A549 (cell line): ENCODE results near the gene TRABD2B. TPM values are rescaled to one million over a fixed set of nuclear protein-coding genes. Genes with fewer than 3 reads are reported as not detected.

Experiments
- ATAC-seq, 2 experiments: fragments of 200-7000 bp in 1 of 2; fragments of >200 bp in 1 of 2; cut with Nextera tagmentation in 1 of 2; cut with Tn5 transposase in 1 of 2; 3 replicates each; pipeline versions ENCODE4 v1.8.0 to v1.9.1; 2018 to 2020; ENCODE audit warnings: mild to moderate bottlenecking in 1 of 2, moderate library complexity in 1 of 2
- CTCF ChIA-PET: fragments of 300-600 bp; sonication (Branson Sonifier 250); formaldehyde crosslinking; extraction: SDS; loops from one replicate; lab custom pipeline; 2021; ENCODE audit warnings: antibody characterized with exemption, inconsistent platforms; lab: Yijun Ruan, JAX
- POLR2A ChIA-PET: fragments of 350-600 bp; formaldehyde crosslinking; extraction: SDS; loops from one replicate; lab custom pipeline; 2021; ENCODE audit warnings: antibody characterized with exemption, inconsistent platforms; lab: Yijun Ruan, JAX
- DNase-seq, 2 experiments: peaks; one replicate each; pipeline versions ENCODE4 v3.0.0 to v3.0.0-alpha.2; 2011 to 2016; ENCODE audit warnings: low read depth in 1 of 2, low spot score in 1 of 2
- FAIRE-seq: peaks from 2 replicates; lab custom pipeline; 2011; peaks lifted over from hg19 to GRCh38; lab: Jason Lieb, UNC
- H3K27ac ChIP-seq, 2 experiments: fragments of >200 bp; sonication (Bioruptor Twin); formaldehyde crosslinking; 3 replicates each; pipeline ENCODE4 v1.5.1; 2016 to 2017
- H3K4me1 ChIP-seq: fragments of >200 bp; sonication (Bioruptor Twin); formaldehyde crosslinking; 3 replicates; pipeline ENCODE4 v1.6.1; 2016
- H3K4me2 ChIP-seq: fragments of >200 bp; sonication (Bioruptor Twin); formaldehyde crosslinking; 3 replicates; pipeline ENCODE4 v1.6.1; 2016
- H3K4me3 ChIP-seq: fragments of >200 bp; sonication (Bioruptor Twin); formaldehyde crosslinking; 3 replicates; pipeline ENCODE4 v1.5.1; 2016
- H3K9me3 ChIP-seq: fragments of >200 bp; sonication (Bioruptor Twin); formaldehyde crosslinking; 3 replicates; pipeline ENCODE4 v1.6.1; 2016
- CBX2 ChIP-seq: fragments of 200-600 bp; sonication (generic); IDR thresholded peaks from 2 replicates; pipeline ENCODE4 v1.6.1; 2016; ENCODE audit warnings: low read depth, mild to moderate bottlenecking, borderline replicate concordance
- CBX8 ChIP-seq: fragments of 200-600 bp; sonication (generic); IDR thresholded peaks from 2 replicates; pipeline ENCODE4 v1.6.1; 2016
- CHD2 ChIP-seq: fragments of 150-350 bp; IDR thresholded peaks from 2 replicates; pipeline ENCODE4 v1.6.1; 2014; ENCODE audit warnings: low read length; ENCODE audit not compliant: partially characterized antibody
- CHD4 ChIP-seq: fragments of 200-600 bp; sonication (generic); IDR thresholded peaks from 2 replicates; pipeline ENCODE4 v1.6.1; 2016; ENCODE audit warnings: antibody characterized with exemption, mild to moderate bottlenecking, borderline replicate concordance
- EHF ChIP-seq: fragments of 250-450 bp; sonication (Bioruptor Pico); IDR thresholded peaks from 2 replicates; pipeline ENCODE4 v1.5.0; 2020; ENCODE audit warnings: mild to moderate bottlenecking
- EP300 ChIP-seq, 2 experiments: fragments of >200 bp; sonication (Bioruptor Twin); formaldehyde crosslinking; IDR thresholded peaks; 2 replicates in 1 of 2; 3 replicates in 1 of 2; pipeline ENCODE4 v1.6.1; 2016 to 2017
- ESRRA ChIP-seq: fragments of 150-350 bp; IDR thresholded peaks from 2 replicates; pipeline ENCODE4 v1.6.1; 2014; ENCODE audit warnings: mild to moderate bottlenecking, low read length, borderline replicate concordance
- FOSL2 ChIP-seq, 2 experiments: fragments of 450-650 bp in 1 of 2; fragments of >200 bp in 1 of 2; sonication (Bioruptor Twin) in 1 of 2; formaldehyde crosslinking; IDR thresholded peaks; 2 replicates each; pipeline versions ENCODE4 v1.5.0 to v1.6.1; 2016 to 2020; ENCODE audit warnings: mild to moderate bottlenecking in 1 of 2, moderate library complexity in 1 of 2
- FOXS1 ChIP-seq: fragments of 250-450 bp; sonication (Bioruptor Pico); IDR thresholded peaks from 2 replicates; pipeline ENCODE4 v1.5.0; 2020; ENCODE audit warnings: mild to moderate bottlenecking, moderate library complexity
- HEYL ChIP-seq: fragments of 250-450 bp; sonication (Bioruptor Pico); IDR thresholded peaks from 2 replicates; pipeline ENCODE4 v1.8.0; 2021; ENCODE audit warnings: mild to moderate bottlenecking, moderate library complexity
- HOXB13 ChIP-seq: fragments of 250-450 bp; sonication (Bioruptor Pico); IDR thresholded peaks from 2 replicates; pipeline ENCODE4 v1.5.0; 2020; ENCODE audit warnings: low read depth, mild to moderate bottlenecking, moderate library complexity
- KDM1A ChIP-seq: fragments of 200-600 bp; sonication (generic); IDR thresholded peaks from 2 replicates; pipeline ENCODE4 v1.6.1; 2016; ENCODE audit warnings: low read depth, mild to moderate bottlenecking
- MAFK ChIP-seq: fragments of 450-650 bp; IDR thresholded peaks from 2 replicates; pipeline ENCODE4 v1.6.1; 2014; ENCODE audit not compliant: partially characterized antibody
- NPAS2 ChIP-seq: fragments of 250-450 bp; sonication (Bioruptor Pico); IDR thresholded peaks from 2 replicates; pipeline ENCODE4 v1.8.0; 2022; ENCODE audit warnings: mild to moderate bottlenecking, moderate library complexity, borderline replicate concordance
- NR3C1 ChIP-seq: fragments of >200 bp; sonication (Bioruptor Twin); formaldehyde crosslinking; IDR thresholded peaks from 3 replicates; pipeline ENCODE4 v1.6.1; 2017
- POLR2A ChIP-seq: IDR thresholded peaks from 2 replicates; pipeline ENCODE4 v1.6.1; 2012; ENCODE audit warnings: mild to moderate bottlenecking, low read length
- POLR2AphosphoS2 ChIP-seq: conservative IDR thresholded peaks from 2 replicates; pipeline ENCODE4 v1.6.1; 2012; ENCODE audit warnings: low read length, improper control_type of control experiment, inconsistent platforms
- RAD21 ChIP-seq, 2 experiments: fragments of >200 bp in 1 of 2; sonication (Bioruptor Twin) in 1 of 2; formaldehyde crosslinking in 1 of 2; IDR thresholded peaks in 1 of 2; conservative IDR thresholded peaks in 1 of 2; 2 replicates in 1 of 2; 3 replicates in 1 of 2; pipeline ENCODE4 v1.6.1; 2012 to 2018; ENCODE audit warnings: inconsistent platforms in 1 of 2
- RFX5 ChIP-seq: fragments of 450-650 bp; IDR thresholded peaks from 2 replicates; pipeline ENCODE4 v1.7.1; 2014; ENCODE audit warnings: antibody characterized with exemption, mild to moderate bottlenecking, moderate library complexity
- RNF2 ChIP-seq: fragments of 200-600 bp; sonication (generic); IDR thresholded peaks from 2 replicates; pipeline ENCODE4 v1.6.1; 2016; ENCODE audit warnings: low read depth, mild to moderate bottlenecking, antibody characterized with exemption, moderate library complexity, borderline replicate concordance
- SREBF2 ChIP-seq: fragments of 450-650 bp; IDR thresholded peaks from 2 replicates; pipeline ENCODE4 v1.6.1; 2014; ENCODE audit warnings: mild to moderate bottlenecking, moderate library complexity
- whole genome bisulfite sequencing: methylation state at CpG from one replicate; pipeline ENCODE4 v1.1.6; 2017; ENCODE audit errors: missing lambda C conversion rate; 5-methylcytosine and 5-hydroxymethylcytosine counted together
- polyA plus RNA-seq, 4 experiments: library from polyadenylated mRNA; depleted of rRNA in 3 of 4; stranded (reverse); fragments of >200 nt; fragmentation: RNase III in 1 of 4; extraction: RNeasy Plus Mini Kit Qiagen cat#74134 plus additional on column Dnase treatment in 1 of 4; gene quantifications; 2 replicates in 3 of 4; 3 replicates in 1 of 4; pipeline ENCODE4 v1.2.3, GENCODE V29; 2011 to 2017
- TF ChIP-seq, protein P1 (sequence below): fragments of 250-450 bp; sonication (Bioruptor Pico); IDR thresholded peaks from 2 replicates; pipeline ENCODE4 v1.5.0; 2020; ENCODE audit warnings: low read depth, mild to moderate bottlenecking, moderate library complexity
- TF ChIP-seq, protein P2 (sequence below): IDR thresholded peaks from 2 replicates; pipeline ENCODE4 v1.6.1; 2012; ENCODE audit warnings: low read depth, borderline replicate concordance
- TF ChIP-seq, protein P3 (sequence below): fragments of 150-350 bp; IDR thresholded peaks from 2 replicates; pipeline ENCODE4 v1.6.1; 2014; ENCODE audit warnings: low read depth, mild to moderate bottlenecking, low read length
- TF ChIP-seq, protein P4 (sequence below): fragments of >200 bp; sonication (Bioruptor Twin); formaldehyde crosslinking; IDR thresholded peaks from 3 replicates; pipeline ENCODE4 v1.5.1; 2016
- TF ChIP-seq, protein P5 (sequence below): fragments of 200-600 bp; sonication (generic); IDR thresholded peaks from 2 replicates; pipeline ENCODE4 v1.6.1; 2016; ENCODE audit warnings: antibody characterized with exemption, mild to moderate bottlenecking, moderate library complexity

The TRABD2B gene
- polyA plus RNA-seq, 2 of the 4 experiments (the other 2 are of a cell fraction), result 0.04 to 0.21 TPM

DNA sequence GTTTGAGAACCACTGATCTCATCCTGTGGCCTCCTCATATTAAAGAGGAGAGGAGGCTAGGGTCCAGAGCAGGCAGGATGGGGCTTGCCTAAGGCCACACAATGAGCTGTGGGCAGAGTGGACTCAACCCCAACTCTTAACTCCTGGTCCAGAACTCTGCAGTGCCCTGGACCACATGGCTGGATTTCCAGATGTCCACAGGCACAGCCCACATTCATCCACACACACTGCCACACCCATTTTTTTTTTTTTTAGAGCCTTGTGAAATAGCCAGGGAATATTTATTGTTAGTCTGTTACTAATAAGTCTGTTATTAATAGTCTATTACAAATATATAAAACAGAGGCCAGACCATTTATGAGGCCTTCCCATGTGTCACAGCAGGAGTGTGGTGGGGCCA lies 192.2 kb downstream of the TRABD2B start:
- TF ChIP-seq POLR2AphosphoS2 (no peak), CHD4 (no peak), RAD21 (conservative IDR thresholded peaks at IDR 0.05 in 1 of 2, IDR thresholded peaks at IDR 0.05 in 1 of 2) (no peak), MAFK (no peak), KDM1A (no peak)
- TF ChIP-seq, protein P1, sequence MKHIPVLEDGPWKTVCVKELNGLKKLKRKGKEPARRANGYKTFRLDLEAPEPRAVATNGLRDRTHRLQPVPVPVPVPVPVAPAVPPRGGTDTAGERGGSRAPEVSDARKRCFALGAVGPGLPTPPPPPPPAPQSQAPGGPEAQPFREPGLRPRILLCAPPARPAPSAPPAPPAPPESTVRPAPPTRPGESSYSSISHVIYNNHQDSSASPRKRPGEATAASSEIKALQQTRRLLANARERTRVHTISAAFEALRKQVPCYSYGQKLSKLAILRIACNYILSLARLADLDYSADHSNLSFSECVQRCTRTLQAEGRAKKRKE (CRISPR knock-in tag), result no peak
- TF ChIP-seq, protein P2, sequence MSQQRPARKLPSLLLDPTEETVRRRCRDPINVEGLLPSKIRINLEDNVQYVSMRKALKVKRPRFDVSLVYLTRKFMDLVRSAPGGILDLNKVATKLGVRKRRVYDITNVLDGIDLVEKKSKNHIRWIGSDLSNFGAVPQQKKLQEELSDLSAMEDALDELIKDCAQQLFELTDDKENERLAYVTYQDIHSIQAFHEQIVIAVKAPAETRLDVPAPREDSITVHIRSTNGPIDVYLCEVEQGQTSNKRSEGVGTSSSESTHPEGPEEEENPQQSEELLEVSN, result no peak
- ATAC-seq, result no peak
- no peaks in the 10 kb centered on the region for H3K9me3 ChIP-seq
- H3K4me1 ChIP-seq, result peaks cover 11% of the 10 kb centered on the region; the same call in 1 of the 3 replicates
- no peak overlapping the region for H3K27ac ChIP-seq
- no peak overlapping the region for H3K4me3 ChIP-seq
- POLR2A ChIA-PET, result no interaction called here
- CTCF ChIA-PET, result interaction anchor here (1.4 kb wide), 1 partner anchor 30 kb away, joined by 4 read pairs; no protein-coding TSS in a partner anchor
- no peak overlapping the region for H3K4me2 ChIP-seq
- no peak for DNase-seq
- FAIRE-seq, result no peak

DNA sequence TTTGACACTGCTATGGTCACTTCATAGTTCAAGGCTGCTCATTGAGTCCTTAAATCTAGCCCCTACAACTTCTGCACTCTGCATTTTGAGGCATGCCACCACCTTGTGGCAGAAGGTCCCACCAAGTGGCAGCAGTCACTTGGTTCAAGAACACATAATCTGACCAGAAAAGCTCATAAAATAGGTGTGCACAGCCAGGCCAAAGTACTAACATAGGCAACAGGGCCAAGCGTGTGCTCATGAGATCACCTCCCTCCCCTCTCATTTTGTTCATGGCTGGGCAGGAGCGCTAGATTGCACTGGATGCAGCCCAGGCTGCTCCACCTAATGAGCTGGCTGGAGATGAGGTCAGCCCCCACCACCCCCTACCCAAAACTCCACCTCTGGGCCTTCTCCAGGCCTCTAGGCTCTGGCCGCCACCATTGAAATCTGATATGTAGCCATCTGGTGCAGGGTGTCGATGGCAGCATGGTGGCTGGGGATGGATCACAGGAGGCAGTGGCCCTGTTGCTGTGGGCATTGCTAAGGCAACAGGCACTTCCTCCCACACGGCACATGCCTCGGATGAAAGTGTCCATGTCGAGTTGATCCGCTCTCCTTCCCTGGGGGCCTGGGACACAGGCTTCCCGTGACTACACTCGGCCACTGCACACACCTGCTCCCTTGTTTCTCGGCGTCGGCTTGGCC lies 193.2 kb downstream of the TRABD2B start:
- Histone ChIP-seq H3K9me3 (no peaks in the 10 kb centered on the region), H3K4me2 (no peak overlapping the region)
- no peak for DNase-seq
- ATAC-seq, result no peak
- CTCF ChIA-PET, result interaction anchor here (1.4 kb wide), 1 partner anchor 29 kb away, joined by 4 read pairs; no protein-coding TSS in a partner anchor
- no peak for TF ChIP-seq CBX8
- no peak for TF ChIP-seq NPAS2 (CRISPR knock-in tag)
- no peak for TF ChIP-seq RFX5
- TF ChIP-seq RAD21 (conservative IDR thresholded peaks at IDR 0.05 in 1 of 2, IDR thresholded peaks at IDR 0.05 in 1 of 2), result no peak
- TF ChIP-seq, protein P3, sequence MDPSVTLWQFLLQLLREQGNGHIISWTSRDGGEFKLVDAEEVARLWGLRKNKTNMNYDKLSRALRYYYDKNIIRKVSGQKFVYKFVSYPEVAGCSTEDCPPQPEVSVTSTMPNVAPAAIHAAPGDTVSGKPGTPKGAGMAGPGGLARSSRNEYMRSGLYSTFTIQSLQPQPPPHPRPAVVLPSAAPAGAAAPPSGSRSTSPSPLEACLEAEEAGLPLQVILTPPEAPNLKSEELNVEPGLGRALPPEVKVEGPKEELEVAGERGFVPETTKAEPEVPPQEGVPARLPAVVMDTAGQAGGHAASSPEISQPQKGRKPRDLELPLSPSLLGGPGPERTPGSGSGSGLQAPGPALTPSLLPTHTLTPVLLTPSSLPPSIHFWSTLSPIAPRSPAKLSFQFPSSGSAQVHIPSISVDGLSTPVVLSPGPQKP, result no peak
- TF ChIP-seq HOXB13, result no peak
- no peak for TF ChIP-seq CHD2
- TF ChIP-seq, all 56 proteins: peak for 0
- Histone ChIP-seq H3K4me1 (peaks cover under 1% of the 10 kb centered on the region; the same call in 1 of the 3 replicates), H3K27ac (no peak overlapping the region), H3K4me3 (no peak overlapping the region)
- POLR2A ChIA-PET, result no interaction called here
- no peak for FAIRE-seq
- 87% methylated on average over 3 of the region's 13 CpGs for WGBS

DNA sequence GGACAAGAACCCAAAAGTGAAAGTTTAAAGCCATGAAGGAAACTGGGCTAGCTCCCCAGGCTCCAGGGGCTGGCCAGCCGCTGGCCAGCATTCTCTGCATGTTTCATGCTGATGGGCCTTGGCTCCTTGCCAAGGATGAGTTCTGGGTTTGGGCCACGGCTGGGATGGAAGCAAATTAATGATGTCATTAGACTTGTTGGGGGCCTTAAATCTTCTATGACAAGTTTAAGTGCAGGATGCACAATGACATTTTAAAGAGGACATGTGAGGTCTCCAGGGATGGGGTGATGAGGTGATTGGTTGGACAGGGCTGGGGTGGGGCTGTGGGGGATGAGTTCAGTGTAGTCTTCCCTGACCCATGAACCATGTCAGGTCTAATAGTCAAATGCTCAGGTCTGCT lies 199.6 kb downstream of the TRABD2B start:
- 52% methylated on average over 2 of the region's 2 CpGs for WGBS
- Histone ChIP-seq H3K4me2 (no peak overlapping the region), H3K9me3 (no peaks in the 10 kb centered on the region), H3K4me3 (no peak overlapping the region), H3K4me1 (no peaks in the 10 kb centered on the region), H3K27ac (no peak overlapping the region)
- ChIA-PET POLR2A (no interaction called here), CTCF (no interaction called here)
- FAIRE-seq (no peak), ATAC-seq (no peak), DNase-seq (no peak)
- TF ChIP-seq ESRRA, result no peak
- no peak for TF ChIP-seq FOSL2 (IDR thresholded peaks at IDR 0.05)
- TF ChIP-seq FOSL2 (CRISPR knock-in tag; IDR thresholded peaks at IDR 0.05), result no peak
- TF ChIP-seq SREBF2, result no peak
- no peak for TF ChIP-seq NR3C1
- no peak for TF ChIP-seq POLR2A
- TF ChIP-seq, protein P4, sequence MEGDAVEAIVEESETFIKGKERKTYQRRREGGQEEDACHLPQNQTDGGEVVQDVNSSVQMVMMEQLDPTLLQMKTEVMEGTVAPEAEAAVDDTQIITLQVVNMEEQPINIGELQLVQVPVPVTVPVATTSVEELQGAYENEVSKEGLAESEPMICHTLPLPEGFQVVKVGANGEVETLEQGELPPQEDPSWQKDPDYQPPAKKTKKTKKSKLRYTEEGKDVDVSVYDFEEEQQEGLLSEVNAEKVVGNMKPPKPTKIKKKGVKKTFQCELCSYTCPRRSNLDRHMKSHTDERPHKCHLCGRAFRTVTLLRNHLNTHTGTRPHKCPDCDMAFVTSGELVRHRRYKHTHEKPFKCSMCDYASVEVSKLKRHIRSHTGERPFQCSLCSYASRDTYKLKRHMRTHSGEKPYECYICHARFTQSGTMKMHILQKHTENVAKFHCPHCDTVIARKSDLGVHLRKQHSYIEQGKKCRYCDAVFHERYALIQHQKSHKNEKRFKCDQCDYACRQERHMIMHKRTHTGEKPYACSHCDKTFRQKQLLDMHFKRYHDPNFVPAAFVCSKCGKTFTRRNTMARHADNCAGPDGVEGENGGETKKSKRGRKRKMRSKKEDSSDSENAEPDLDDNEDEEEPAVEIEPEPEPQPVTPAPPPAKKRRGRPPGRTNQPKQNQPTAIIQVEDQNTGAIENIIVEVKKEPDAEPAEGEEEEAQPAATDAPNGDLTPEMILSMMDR, result no peak
- TF ChIP-seq, protein P5, sequence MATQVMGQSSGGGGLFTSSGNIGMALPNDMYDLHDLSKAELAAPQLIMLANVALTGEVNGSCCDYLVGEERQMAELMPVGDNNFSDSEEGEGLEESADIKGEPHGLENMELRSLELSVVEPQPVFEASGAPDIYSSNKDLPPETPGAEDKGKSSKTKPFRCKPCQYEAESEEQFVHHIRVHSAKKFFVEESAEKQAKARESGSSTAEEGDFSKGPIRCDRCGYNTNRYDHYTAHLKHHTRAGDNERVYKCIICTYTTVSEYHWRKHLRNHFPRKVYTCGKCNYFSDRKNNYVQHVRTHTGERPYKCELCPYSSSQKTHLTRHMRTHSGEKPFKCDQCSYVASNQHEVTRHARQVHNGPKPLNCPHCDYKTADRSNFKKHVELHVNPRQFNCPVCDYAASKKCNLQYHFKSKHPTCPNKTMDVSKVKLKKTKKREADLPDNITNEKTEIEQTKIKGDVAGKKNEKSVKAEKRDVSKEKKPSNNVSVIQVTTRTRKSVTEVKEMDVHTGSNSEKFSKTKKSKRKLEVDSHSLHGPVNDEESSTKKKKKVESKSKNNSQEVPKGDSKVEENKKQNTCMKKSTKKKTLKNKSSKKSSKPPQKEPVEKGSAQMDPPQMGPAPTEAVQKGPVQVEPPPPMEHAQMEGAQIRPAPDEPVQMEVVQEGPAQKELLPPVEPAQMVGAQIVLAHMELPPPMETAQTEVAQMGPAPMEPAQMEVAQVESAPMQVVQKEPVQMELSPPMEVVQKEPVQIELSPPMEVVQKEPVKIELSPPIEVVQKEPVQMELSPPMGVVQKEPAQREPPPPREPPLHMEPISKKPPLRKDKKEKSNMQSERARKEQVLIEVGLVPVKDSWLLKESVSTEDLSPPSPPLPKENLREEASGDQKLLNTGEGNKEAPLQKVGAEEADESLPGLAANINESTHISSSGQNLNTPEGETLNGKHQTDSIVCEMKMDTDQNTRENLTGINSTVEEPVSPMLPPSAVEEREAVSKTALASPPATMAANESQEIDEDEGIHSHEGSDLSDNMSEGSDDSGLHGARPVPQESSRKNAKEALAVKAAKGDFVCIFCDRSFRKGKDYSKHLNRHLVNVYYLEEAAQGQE, result no peak
- TF ChIP-seq RAD21 (conservative IDR thresholded peaks at IDR 0.05 in 1 of 2, IDR thresholded peaks at IDR 0.05 in 1 of 2), result no peak
- no peak for TF ChIP-seq EHF (CRISPR knock-in tag)
- no peak for TF ChIP-seq POLR2AphosphoS2
- TF ChIP-seq FOXS1 (CRISPR knock-in tag), result no peak
- no peak for TF ChIP-seq EP300 (IDR thresholded peaks at IDR 0.05)
- no peak for TF ChIP-seq CBX2
- no peak for TF ChIP-seq RNF2
- TF ChIP-seq HEYL, result no peak
